Ascending aorta (tissue), 2 donors: Measurements from ENCODE around the gene C10orf90. TPM values are rescaled to one million over a fixed set of nuclear protein-coding genes. Genes with fewer than 3 reads are reported as not detected.

ENCODE experiments used
- DNase-seq, 2 donors: peaks; one replicate each; pipeline ENCODE4 v3.0.0-alpha.2; 2019; ENCODE audit warnings: low spot score in 2 of 2
- H3K27ac ChIP-seq, 2 donors: fragments of 200-600 bp; sonication (generic); one replicate each; pipeline ENCODE4 v1.5.1; 2016 to 2017; ENCODE audit warnings: mild to moderate bottlenecking in 1 of 2
- H3K27me3 ChIP-seq: fragments of 200-600 bp; sonication (generic); one replicate; pipeline ENCODE4 v1.5.1; 2017
- H3K36me3 ChIP-seq, 2 donors: fragments of 200-600 bp; sonication (generic); one replicate each; pipeline ENCODE4 v1.5.1; 2016
- H3K4me1 ChIP-seq, 2 donors: fragments of 200-600 bp; sonication (generic); one replicate each; pipeline ENCODE4 v1.5.1; 2016 to 2017; ENCODE audit warnings: mild to moderate bottlenecking in 1 of 2
- H3K4me3 ChIP-seq, 2 donors: fragments of 200-600 bp; sonication (generic); one replicate each; pipeline ENCODE4 v1.5.1; 2016 to 2017; ENCODE audit warnings: mild to moderate bottlenecking in 1 of 2
- H3K9me3 ChIP-seq, 2 donors: fragments of 200-600 bp; sonication (generic); one replicate each; pipeline ENCODE4 v1.5.1; 2016
- intact Hi-C: fragments of 100-400 bp; cut with DNase I; formaldehyde crosslinking; loops from one replicate; pipeline ENCODE4 v1.15.1; 2023
- total RNA-seq: library from RNA; depleted of rRNA; stranded (reverse); fragments of >200 nt; gene quantifications from one replicate; pipeline ENCODE4 v1.1.0, GENCODE V29; 2016
- TF ChIP-seq, protein P1 (sequence below), 3 experiments: fragments of 200-600 bp in 2 of 3; fragments of 450-650 bp in 1 of 3; sonication (generic) in 2 of 3; IDR thresholded peaks; one replicate each; pipeline ENCODE4 v1.5.1; 2016 to 2019; ENCODE audit warnings: antibody characterized with exemption in 3 of 3, mild to moderate bottlenecking in 1 of 3, moderate library complexity in 1 of 3

Gene C10orf90
- total RNA-seq, 1 donor from 2014 or later = not detected

- Histone ChIP-seq H3K4me3 (no peak overlapping the region), H3K27me3 (no peaks in the 10 kb centered on the region), H3K36me3 (no peaks in the 10 kb centered on the region), H3K27ac (no peak overlapping the region), H3K4me1 (no peaks in the 10 kb centered on the region), H3K9me3 (no peaks in the 10 kb centered on the region)
- TF ChIP-seq, protein P1, sequence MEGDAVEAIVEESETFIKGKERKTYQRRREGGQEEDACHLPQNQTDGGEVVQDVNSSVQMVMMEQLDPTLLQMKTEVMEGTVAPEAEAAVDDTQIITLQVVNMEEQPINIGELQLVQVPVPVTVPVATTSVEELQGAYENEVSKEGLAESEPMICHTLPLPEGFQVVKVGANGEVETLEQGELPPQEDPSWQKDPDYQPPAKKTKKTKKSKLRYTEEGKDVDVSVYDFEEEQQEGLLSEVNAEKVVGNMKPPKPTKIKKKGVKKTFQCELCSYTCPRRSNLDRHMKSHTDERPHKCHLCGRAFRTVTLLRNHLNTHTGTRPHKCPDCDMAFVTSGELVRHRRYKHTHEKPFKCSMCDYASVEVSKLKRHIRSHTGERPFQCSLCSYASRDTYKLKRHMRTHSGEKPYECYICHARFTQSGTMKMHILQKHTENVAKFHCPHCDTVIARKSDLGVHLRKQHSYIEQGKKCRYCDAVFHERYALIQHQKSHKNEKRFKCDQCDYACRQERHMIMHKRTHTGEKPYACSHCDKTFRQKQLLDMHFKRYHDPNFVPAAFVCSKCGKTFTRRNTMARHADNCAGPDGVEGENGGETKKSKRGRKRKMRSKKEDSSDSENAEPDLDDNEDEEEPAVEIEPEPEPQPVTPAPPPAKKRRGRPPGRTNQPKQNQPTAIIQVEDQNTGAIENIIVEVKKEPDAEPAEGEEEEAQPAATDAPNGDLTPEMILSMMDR (IDR thresholded peaks at IDR 0.05) = no peak
- intact Hi-C loops = no loop called here
- no peak for DNase-seq
These were observed 195.3 kb downstream of the C10orf90 start for GRCh38 chr10:126475074-126475691.

DNA sequence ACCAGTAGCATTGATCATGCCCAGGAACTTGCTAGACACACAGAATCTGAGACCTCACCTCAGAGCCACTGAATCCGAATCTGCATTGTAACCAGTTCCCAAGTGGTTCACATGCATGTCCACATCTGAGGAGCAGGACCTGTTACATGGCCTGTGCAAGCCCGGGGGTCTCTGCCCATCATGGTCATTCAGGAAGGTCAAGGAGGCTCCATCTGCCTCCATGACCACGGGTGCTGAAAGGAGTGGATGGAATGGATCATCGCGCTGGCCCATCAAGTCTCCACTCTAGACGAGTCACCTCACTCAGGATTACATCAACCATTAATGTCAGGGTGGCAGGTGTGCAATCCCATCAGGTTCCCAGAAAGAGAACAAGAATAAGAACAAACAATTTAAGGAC lies 196.5 kb downstream of the C10orf90 start:
- H3K4me3 ChIP-seq = no peak overlapping the region
- TF ChIP-seq, protein P1 (IDR thresholded peaks at IDR 0.05) = no peak
- no peaks in the 10 kb centered on the region for H3K27me3 ChIP-seq
- no peaks in the 10 kb centered on the region for H3K4me1 ChIP-seq
- intact Hi-C loops = no loop called here
- H3K36me3 ChIP-seq = no peaks in the 10 kb centered on the region
- H3K27ac ChIP-seq = no peak overlapping the region
- H3K9me3 ChIP-seq = no peaks in the 10 kb centered on the region
- DNase-seq = no peak

DNA sequence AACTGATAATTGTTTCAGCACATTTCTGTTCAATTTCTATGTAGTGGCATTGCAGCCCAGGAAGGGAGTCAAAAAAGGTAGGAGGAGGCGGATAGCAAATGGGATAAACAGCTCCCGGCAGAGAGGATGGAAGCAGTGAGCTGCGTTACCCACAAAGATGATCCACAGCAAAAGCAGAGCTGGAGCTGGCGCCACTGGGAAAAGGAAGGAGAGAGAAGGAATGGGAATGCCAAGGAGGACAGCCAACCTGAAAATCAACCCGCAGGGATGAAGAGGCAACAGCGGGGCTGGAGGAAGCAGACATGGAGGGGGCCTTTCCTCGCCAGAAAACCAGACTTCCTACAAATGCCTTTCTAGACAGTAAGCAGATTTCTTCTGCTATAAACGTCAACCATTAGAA lies 199.5 kb downstream of the C10orf90 start:
- H3K4me1 ChIP-seq = no peaks in the 10 kb centered on the region

DNA sequence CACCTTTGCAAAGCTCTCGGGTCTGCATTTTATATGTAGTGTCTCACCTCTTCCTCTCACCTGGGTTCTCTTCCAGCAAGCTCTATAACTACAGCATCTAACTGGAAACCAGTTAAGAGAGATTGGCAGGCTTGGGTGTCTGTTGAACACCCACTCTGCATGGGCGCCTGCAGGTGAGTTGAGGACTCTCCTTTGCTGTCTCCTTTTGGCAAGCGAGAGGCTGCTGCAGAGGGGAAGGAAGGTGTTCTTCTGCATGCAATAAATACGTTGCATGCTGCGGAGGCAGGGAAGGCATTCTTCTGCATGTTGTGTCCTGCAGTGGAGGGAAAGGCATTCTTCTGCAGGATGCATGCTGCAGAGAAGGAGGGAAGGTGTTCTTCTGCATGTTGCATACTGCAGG lies 200.8 kb downstream of the C10orf90 start:
- intact Hi-C loops = no loop called here

More for the DNA sequence above, 199.5 kb downstream of the C10orf90 start:
- no peak for DNase-seq
- no peak overlapping the region for H3K4me3 ChIP-seq
- TF ChIP-seq, protein P1 (IDR thresholded peaks at IDR 0.05) = no peak
- intact Hi-C loops = no loop called here
- no peaks in the 10 kb centered on the region for H3K27me3 ChIP-seq
- no peak overlapping the region for H3K27ac ChIP-seq
- H3K36me3 ChIP-seq = no peaks in the 10 kb centered on the region
- H3K9me3 ChIP-seq = no peaks in the 10 kb centered on the region

GRCh38 chr10:126468876-126469643 lies 201.4 kb downstream of the C10orf90 start:
- Histone ChIP-seq H3K36me3 (no peaks in the 10 kb centered on the region), H3K27ac (no peak overlapping the region), H3K27me3 (no peaks in the 10 kb centered on the region), H3K9me3 (no peaks in the 10 kb centered on the region), H3K4me1 (no peaks in the 10 kb centered on the region), H3K4me3 (no peak overlapping the region)
- intact Hi-C loops = no loop called here
- no peak for DNase-seq
- TF ChIP-seq, protein P1 (IDR thresholded peaks at IDR 0.05) = no peak

More for the DNA sequence above, 200.8 kb downstream of the C10orf90 start:
- no peaks in the 10 kb centered on the region for H3K27me3 ChIP-seq
- no peak for DNase-seq
- no peaks in the 10 kb centered on the region for H3K36me3 ChIP-seq
- H3K4me1 ChIP-seq = no peaks in the 10 kb centered on the region
- H3K27ac ChIP-seq = no peak overlapping the region
- TF ChIP-seq, protein P1 (IDR thresholded peaks at IDR 0.05) = no peak
- no peak overlapping the region for H3K4me3 ChIP-seq
- H3K9me3 ChIP-seq = no peaks in the 10 kb centered on the region
